NB4 (cell line): ENCODE measurements around the gene JAZF1.

Source experiments
- CTCF ChIP-seq: IDR thresholded peaks from one replicate; pipeline ENCODE4 v1.5.1; 2012; ENCODE audit warnings: low read depth, low read length
- POLR2A ChIP-seq: IDR thresholded peaks from 2 replicates; pipeline ENCODE4 v1.6.1; 2011; ENCODE audit warnings: mild to moderate bottlenecking; ENCODE audit not compliant: insufficient read length; ENCODE audit errors: extremely low read depth
- TF ChIP-seq, protein P1 (sequence below): IDR thresholded peaks from 2 replicates; pipeline ENCODE4 v1.6.1; 2011; ENCODE audit warnings: low read depth, low read length

- TF ChIP-seq CTCF = no peak
- no peak for TF ChIP-seq POLR2A
- TF ChIP-seq, protein P1, sequence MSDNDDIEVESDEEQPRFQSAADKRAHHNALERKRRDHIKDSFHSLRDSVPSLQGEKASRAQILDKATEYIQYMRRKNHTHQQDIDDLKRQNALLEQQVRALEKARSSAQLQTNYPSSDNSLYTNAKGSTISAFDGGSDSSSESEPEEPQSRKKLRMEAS = no peak
These were observed 36.5 kb upstream of the JAZF1 start for GRCh38 chr7:28217143-28217542.
